GM12864 (cell line): Measurements from ENCODE around the gene ATP10A.

ENCODE experiments used
- DNase-seq: peaks from one replicate; pipeline ENCODE4 v3.0.0-alpha.2; 2011; ENCODE audit warnings: low read depth
- H3K4me3 ChIP-seq: 2 replicates; pipeline ENCODE4 v1.5.1; 2011; ENCODE audit warnings: mild to moderate bottlenecking, low read depth, low read length, control low read depth
- TF ChIP-seq, protein P1 (sequence below): IDR thresholded peaks from 2 replicates; pipeline ENCODE4 v1.5.1; 2011; ENCODE audit warnings: low read depth, mild to moderate bottlenecking, moderate library complexity, low read length, control low read depth, inconsistent platforms; ENCODE audit errors: missing control alignments

ATP10A gene

DNA sequence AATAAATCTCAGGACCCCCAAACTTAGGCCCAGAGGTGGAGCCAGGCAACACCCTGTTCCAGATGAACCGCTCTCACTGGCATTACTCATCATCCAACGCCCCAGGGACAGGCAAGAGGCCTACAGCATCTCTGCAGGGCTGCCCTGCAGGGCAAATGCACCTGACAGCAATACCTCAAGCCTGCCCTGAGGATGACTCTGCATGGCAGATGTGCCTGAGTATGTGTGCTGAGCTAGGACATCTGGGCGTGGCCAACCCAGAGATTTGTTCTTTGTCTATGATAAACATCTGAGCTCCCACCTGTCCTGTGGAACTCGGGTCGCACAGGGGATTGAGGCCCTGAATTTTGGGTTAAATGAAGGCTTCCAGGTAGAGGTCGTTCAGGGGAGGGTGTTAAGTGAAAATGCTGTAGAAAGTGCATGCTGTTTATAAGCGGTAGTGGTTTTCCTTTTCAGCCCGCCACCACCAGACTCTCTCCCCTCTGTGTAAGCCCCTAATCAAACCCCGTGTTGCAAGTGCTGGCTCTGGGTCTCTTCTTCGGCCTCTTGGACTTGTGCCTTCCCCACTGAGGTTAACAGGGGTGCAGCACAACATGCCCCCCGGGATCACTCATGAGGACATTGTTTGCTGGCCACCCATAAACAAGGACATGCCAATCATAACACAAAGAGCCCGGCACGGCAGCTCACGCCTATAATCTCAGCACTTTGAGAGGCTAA, 92.3 kb downstream of the ATP10A start:
- H3K4me3 ChIP-seq = no peak overlapping the region
- TF ChIP-seq, protein P1, sequence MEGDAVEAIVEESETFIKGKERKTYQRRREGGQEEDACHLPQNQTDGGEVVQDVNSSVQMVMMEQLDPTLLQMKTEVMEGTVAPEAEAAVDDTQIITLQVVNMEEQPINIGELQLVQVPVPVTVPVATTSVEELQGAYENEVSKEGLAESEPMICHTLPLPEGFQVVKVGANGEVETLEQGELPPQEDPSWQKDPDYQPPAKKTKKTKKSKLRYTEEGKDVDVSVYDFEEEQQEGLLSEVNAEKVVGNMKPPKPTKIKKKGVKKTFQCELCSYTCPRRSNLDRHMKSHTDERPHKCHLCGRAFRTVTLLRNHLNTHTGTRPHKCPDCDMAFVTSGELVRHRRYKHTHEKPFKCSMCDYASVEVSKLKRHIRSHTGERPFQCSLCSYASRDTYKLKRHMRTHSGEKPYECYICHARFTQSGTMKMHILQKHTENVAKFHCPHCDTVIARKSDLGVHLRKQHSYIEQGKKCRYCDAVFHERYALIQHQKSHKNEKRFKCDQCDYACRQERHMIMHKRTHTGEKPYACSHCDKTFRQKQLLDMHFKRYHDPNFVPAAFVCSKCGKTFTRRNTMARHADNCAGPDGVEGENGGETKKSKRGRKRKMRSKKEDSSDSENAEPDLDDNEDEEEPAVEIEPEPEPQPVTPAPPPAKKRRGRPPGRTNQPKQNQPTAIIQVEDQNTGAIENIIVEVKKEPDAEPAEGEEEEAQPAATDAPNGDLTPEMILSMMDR = no peak
- DNase-seq = no peak

DNA sequence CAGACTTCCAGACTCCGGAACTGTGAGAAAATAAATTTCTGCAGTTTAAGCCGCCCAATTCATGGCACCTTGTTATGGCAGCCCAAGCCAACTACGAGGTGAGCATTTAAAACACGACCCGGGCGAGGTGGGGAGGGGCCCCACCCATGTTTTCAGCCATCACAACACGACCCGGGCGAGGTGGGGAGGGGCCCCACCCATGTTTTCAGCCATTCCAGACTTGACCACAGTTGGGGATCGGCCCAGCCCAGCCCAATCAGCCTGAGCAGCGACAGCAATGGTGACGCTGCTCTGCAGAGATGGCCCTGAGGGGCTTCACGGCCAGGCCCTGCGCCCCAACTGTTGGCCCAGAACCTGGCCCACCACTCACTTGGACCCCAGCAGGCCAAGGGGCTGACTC, 93.1 kb downstream of the ATP10A start:
- TF ChIP-seq, protein P1 = no peak
- H3K4me3 ChIP-seq = no peak overlapping the region
- DNase-seq = no peak

DNA sequence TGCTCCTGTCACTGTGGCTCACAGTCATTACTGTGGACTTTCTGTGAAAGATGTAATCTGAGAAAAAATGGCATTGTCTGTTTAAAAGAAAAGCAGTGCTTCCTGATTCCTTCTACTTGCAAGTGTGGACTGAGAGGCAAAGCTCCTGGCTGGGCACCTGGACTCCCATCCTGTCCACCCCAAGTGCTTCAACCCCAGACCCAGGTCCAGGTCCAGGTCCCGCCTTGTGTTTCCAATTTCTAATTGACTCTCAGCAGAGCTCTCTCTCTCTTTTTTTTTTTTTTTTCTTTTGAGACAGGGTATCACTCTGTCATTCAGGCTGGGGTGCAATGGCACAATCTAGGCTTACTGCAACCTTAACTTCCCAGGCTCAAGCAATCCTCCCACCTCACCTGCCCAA, 94.9 kb downstream of the ATP10A start:
- H3K4me3 ChIP-seq = no peak overlapping the region
- DNase-seq = no peak
- TF ChIP-seq, protein P1 = no peak

DNA sequence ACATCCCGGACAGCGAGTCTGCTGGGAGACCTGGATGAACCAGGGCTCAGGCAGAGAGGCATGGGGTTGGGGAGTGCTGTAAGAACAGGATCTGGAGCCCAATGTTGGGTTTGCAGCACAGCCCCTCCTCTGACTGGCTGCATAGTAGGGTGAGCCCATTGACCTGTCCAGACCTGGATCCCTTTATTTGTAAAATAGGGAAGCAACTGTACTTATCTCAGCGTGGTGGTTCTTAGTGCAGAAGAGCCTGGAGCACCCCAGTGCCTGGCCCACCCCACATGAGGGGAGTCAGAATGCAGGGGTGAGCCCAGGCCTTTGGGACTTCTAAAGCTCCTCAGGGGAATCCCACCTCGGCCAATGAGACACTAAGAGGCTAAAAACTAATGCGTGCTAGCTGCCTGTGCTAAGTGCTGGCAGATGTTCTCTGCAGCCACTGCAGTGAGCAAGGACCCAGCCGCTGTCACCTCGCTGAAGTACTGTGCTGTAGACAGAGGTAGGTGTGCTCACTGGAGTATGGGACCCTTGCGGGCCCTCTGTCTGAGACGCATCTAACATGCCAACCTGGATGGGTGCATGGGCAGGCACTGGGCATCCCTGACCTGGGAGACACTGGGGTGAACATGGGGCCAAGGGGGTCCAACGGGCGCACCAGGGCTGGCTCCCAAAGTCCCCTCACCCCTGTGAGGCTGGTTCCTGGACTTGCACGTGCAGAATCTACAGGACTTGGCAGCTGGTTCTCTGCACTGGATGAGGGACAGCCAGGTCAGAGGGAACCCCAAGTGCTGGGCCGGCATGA, 95.6 kb downstream of the ATP10A start:
- H3K4me3 ChIP-seq = no peak overlapping the region
- no peak for DNase-seq
- TF ChIP-seq, protein P1 = no peak

DNA sequence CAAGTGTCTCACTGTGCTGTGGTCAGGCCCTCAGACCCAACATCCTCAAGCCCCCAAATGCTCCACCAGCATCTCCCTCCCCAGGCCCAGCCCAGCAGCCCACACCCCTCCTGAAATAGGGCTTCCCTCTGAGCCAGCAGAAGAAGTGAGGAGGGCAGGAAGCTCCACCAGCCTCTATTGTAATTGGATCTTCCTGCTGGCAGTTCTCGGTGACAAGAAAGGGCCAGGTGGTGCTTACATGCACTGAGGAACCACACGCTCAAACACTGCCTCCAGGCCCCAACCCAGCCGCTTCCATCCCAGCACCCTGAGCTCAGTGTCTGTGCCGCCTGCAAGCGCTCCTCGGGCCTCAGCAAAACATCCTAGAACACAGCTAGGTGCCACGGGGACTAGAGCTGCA, 96.7 kb downstream of the ATP10A start:
- no peak for DNase-seq
- no peak overlapping the region for H3K4me3 ChIP-seq
- TF ChIP-seq, protein P1 = no peak

DNA sequence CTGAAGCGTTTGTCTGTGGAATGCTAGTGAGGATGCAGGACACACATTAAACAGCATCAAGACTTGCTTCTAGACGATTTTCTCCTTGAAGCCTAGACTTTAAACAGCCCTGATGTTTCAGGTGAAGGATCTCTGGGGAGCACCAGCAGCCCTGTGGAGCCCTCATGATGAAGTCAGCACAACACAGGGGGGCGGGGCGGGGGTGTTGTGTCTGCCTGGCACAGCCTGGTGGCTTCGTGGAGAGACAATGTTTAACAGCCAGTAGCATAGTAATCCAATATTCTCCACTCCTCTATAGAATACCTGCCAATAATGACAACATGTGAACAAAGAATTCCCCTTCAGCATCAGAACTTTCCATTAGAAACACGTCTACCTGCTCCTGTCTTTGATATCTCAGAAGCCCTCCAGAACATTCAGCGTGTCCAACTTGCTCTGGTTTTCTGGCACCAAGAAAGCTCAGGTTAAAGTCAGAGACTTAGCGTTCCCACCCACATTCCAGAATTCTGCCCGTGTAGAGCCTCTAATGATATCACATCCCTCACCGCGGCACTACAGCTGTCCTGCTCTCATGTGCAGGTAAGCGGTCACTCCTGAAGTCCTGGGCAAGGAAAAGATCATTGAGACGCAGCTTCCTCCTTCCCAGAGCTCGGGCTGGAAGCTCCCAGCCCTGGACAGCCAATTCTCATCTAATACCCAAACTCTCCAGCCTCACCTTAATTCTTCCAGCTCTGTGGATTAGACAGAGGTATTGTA, 98.0 kb downstream of the ATP10A start:
- TF ChIP-seq, protein P1 = no peak
- H3K4me3 ChIP-seq = no peak overlapping the region
- no peak for DNase-seq
